K562 (cell line): ENCODE data around the gene AURKB. TPM values are rescaled to one million over a fixed set of nuclear protein-coding genes. Genes with fewer than 3 reads are reported as not detected.

ENCODE experiments used
- FOXA3 ChIP-seq, 2 experiments: fragments of 450-650 bp in 1 of 2; sonication (generic) in 1 of 2; formaldehyde crosslinking; IDR thresholded peaks in 1 of 2; conservative IDR thresholded peaks in 1 of 2; 2 replicates each; pipeline versions ENCODE4 v1.4.0 to v1.8.0; 2020 to 2022; ENCODE audit warnings: mild to moderate bottlenecking in 2 of 2, missing genetic modification reagents in 1 of 2
- KAT2B ChIP-seq: IDR thresholded peaks from one replicate; pipeline ENCODE4 v1.6.1; 2012; ENCODE audit warnings: low read depth, mild to moderate bottlenecking, control low read depth, inconsistent platforms, low read length, moderate library complexity
- KLF16 ChIP-seq: IDR thresholded peaks from 2 replicates; pipeline ENCODE4 v1.6.1; 2016; ENCODE audit warnings: antibody characterized with exemption
- LEF1 ChIP-seq: fragments of 450-650 bp; IDR thresholded peaks from 2 replicates; pipeline ENCODE4 v1.6.1; 2016; ENCODE audit warnings: mild to moderate bottlenecking
- MAZ ChIP-seq, 2 experiments: fragments of 450-650 bp in 1 of 2; sonication (generic) in 1 of 2; formaldehyde crosslinking; IDR thresholded peaks in 1 of 2; conservative IDR thresholded peaks in 1 of 2; 2 replicates each; pipeline versions ENCODE4 v1.4.0 to v1.5.0; 2020; ENCODE audit warnings: mild to moderate bottlenecking in 1 of 2, missing genetic modification reagents in 1 of 2
- NEUROD1 ChIP-seq: fragments of 150-350 bp; IDR thresholded peaks from 2 replicates; pipeline ENCODE4 v1.6.1; 2014; ENCODE audit warnings: borderline replicate concordance, low read length, low read depth; ENCODE audit not compliant: partially characterized antibody
- PML ChIP-seq: IDR thresholded peaks from 2 replicates; pipeline ENCODE4 v1.6.1; 2012; ENCODE audit warnings: low read length, inconsistent platforms
- PYGO2 ChIP-seq: fragments of 450-650 bp; IDR thresholded peaks from 2 replicates; pipeline ENCODE4 v1.6.1; 2016; ENCODE audit warnings: mild to moderate bottlenecking, missing genetic modification characterization, moderate library complexity, missing compliant biosample characterization
- TAL1 ChIP-seq: fragments of 450-650 bp; IDR thresholded peaks from 2 replicates; pipeline ENCODE4 v1.6.1; 2016; ENCODE audit warnings: mild to moderate bottlenecking
- TFE3 ChIP-seq: fragments of 450-650 bp; formaldehyde crosslinking; IDR thresholded peaks from 2 replicates; pipeline ENCODE4 v1.4.0; 2020; ENCODE audit warnings: mild to moderate bottlenecking, mixed read lengths
- TGIF2 ChIP-seq: sonication (generic); formaldehyde crosslinking; IDR thresholded peaks from 2 replicates; pipeline ENCODE4 v1.8.1; 2022; ENCODE audit warnings: mild to moderate bottlenecking, missing genetic modification reagents, moderate library complexity
- YY1 ChIP-seq, 3 experiments: IDR thresholded peaks; 2 replicates each; pipeline ENCODE4 v1.6.1; 2011; ENCODE audit warnings: low read length in 2 of 3, mild to moderate bottlenecking in 2 of 3, moderate library complexity in 2 of 3, borderline replicate concordance in 1 of 3, control low read depth in 1 of 3, low read depth in 1 of 3; ENCODE audit not compliant: insufficient read depth in 3 of 3, insufficient replicate concordance in 2 of 3, control insufficient read depth in 1 of 3, insufficient read length in 1 of 3; ENCODE audit errors: extremely low read depth in 1 of 3
- ZBTB17 ChIP-seq: fragments of 450-650 bp; formaldehyde crosslinking; IDR thresholded peaks from 2 replicates; pipeline ENCODE4 v1.4.0; 2020; ENCODE audit warnings: mild to moderate bottlenecking
- ZNF347 ChIP-seq: fragments of 450-650 bp; formaldehyde crosslinking; IDR thresholded peaks from 2 replicates; pipeline ENCODE4 v1.4.0; 2020; ENCODE audit warnings: low read depth, mild to moderate bottlenecking, moderate library complexity
- ZNF639 ChIP-seq, 2 experiments: fragments of 200-800 bp in 1 of 2; sonication (Bioruptor generic) in 1 of 2; sonication (generic) in 1 of 2; formaldehyde crosslinking in 1 of 2; IDR thresholded peaks in 1 of 2; conservative IDR thresholded peaks in 1 of 2; 2 replicates each; pipeline versions ENCODE4 v1.5.0 to v1.6.1; 2016 to 2020; ENCODE audit warnings: missing compliant biosample characterization in 1 of 2, missing genetic modification characterization in 1 of 2, missing genetic modification reagents in 1 of 2
- polyA plus RNA-seq, 8 experiments: library from polyadenylated mRNA; depleted of rRNA in 4 of 8; stranded (reverse) in 5 of 8; unstranded in 3 of 8; fragments of >200 nt; fragmentation: Nextera tagmentation in 2 of 8; fragmentation: Illumina TruSeq in 1 of 8; extraction: Ambion mirVana in 2 of 8; extraction: Trizol in 1 of 8; gene quantifications; 2 replicates each; pipeline versions ENCODE4 v1.2.1 to v1.2.3, GENCODE V29; 2011 to 2014; ENCODE audit warnings: inconsistent platforms in 1 of 8, missing spikeins in 1 of 8
- total RNA-seq, 7 experiments: library from RNA; depleted of rRNA in 6 of 7; stranded (reverse); fragments of >200 nt in 6 of 7; fragmentation: Illumina TruSeq in 2 of 7; extraction: Trizol in 2 of 7; gene quantifications; 2 replicates each; pipeline versions ENCODE4 v1.2.1 to v1.2.3, GENCODE V29; 2011 to 2021; ENCODE audit warnings: low replicate concordance in 1 of 7
- TF ChIP-seq, protein P1 (sequence below): fragments of 450-650 bp; IDR thresholded peaks from 2 replicates; pipeline ENCODE4 v1.6.1; 2018; ENCODE audit not compliant: partially characterized antibody

The AURKB gene
- total and polyA plus RNA-seq, 9 of the 15 experiments (the other 6 are each of a cell fraction or from before 2014, with no cell fraction given) = 27.2 to 114 (median 74.8) TPM

DNA sequence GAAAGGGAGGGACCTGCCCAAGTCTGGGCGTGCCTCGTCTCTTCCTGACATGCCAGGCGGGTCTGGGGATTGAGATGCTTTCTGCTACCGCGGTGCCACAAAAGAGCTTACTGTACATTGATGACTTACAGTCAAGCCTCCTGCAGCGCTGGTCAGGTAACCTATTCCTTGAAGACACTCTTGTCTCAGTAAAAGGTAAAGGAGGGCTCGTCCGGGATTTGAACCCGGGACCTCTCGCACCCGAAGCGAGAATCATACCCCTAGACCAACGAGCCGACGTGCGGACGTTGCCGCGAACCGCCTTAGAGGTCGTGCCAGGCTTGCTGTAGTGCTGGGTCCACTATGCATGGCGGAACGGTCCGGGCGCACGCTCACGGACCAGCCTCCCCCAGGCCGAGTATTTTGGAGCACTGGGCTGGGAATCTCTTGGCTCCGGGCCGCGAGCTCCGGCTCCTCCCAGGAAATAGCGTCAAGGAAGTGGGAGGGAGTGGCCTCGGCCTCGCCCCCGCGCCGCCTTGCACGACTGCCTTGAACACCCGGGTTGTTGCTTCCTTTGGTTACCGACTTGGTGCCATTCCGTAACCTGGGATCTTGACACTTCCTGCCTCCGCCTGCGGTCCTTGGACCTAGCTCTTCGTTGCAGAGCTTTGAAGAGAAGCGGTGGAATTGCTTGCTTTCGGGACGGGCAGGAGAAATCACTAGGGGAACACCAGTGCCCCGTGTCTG lies 12.4 kb upstream of the AURKB start (continued):
- no peak for TF ChIP-seq TAL1
- TF ChIP-seq LEF1 = no peak
- TF ChIP-seq TFE3 (CRISPR knock-in tag) = no peak
- TF ChIP-seq ZNF347 (CRISPR knock-in tag) = no peak
- TF ChIP-seq, protein P1, sequence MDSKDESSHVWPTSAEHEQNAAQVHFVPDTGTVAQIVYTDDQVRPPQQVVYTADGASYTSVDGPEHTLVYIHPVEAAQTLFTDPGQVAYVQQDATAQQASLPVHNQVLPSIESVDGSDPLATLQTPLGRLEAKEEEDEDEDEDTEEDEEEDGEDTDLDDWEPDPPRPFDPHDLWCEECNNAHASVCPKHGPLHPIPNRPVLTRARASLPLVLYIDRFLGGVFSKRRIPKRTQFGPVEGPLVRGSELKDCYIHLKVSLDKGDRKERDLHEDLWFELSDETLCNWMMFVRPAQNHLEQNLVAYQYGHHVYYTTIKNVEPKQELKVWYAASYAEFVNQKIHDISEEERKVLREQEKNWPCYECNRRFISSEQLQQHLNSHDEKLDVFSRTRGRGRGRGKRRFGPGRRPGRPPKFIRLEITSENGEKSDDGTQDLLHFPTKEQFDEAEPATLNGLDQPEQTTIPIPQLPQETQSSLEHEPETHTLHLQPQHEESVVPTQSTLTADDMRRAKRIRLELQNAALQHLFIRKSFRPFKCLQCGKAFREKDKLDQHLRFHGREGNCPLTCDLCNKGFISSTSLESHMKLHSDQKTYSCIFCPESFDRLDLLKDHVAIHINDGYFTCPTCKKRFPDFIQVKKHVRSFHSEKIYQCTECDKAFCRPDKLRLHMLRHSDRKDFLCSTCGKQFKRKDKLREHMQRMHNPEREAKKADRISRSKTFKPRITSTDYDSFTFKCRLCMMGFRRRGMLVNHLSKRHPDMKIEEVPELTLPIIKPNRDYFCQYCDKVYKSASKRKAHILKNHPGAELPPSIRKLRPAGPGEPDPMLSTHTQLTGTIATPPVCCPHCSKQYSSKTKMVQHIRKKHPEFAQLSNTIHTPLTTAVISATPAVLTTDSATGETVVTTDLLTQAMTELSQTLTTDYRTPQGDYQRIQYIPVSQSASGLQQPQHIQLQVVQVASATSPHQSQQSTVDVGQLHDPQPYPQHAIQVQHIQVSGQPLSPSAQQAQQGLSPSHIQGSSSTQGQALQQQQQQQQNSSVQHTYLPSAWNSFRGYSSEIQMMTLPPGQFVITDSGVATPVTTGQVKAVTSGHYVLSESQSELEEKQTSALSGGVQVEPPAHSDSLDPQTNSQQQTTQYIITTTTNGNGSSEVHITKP = no peak
- no peak for TF ChIP-seq PYGO2
- no peak for TF ChIP-seq NEUROD1
- TF ChIP-seq FOXA3 (CRISPR knock-in tag; conservative IDR thresholded peaks at IDR 0.05 in 1 of 2, IDR thresholded peaks at IDR 0.05 in 1 of 2) = no peak
- peak in 1 of 2 experiments; percentile 73; a peak in 2 of 4 replicates for TF ChIP-seq MAZ (CRISPR knock-in tag; conservative IDR thresholded peaks at IDR 0.05 in 1 of 2, IDR thresholded peaks at IDR 0.05 in 1 of 2)
- TF ChIP-seq KLF16 = no peak; the same call in 1 of the 2 replicates
- no peak for TF ChIP-seq KAT2B
- TF ChIP-seq YY1 (IDR thresholded peaks at IDR 0.05; ENCODE audit: borderline replicate concordance in 1 of 3, control insufficient read depth in 1 of 3, extremely low read depth in 1 of 3, insufficient read depth in 3 of 3, insufficient read length in 1 of 3, insufficient replicate concordance in 2 of 3, low read depth in 1 of 3, low read length in 2 of 3) = peak; percentile 40 to 72 (median 51)
- 0 out of 2 replicates have a peak, but pooled peaks have one; percentile 20 for TF ChIP-seq PML
- TF ChIP-seq ZNF639 (CRISPR knock-in tag; conservative IDR thresholded peaks at IDR 0.05 in 1 of 2, IDR thresholded peaks at IDR 0.05 in 1 of 2) = no peak
- no peak for TF ChIP-seq ZBTB17 (CRISPR knock-in tag)
- TF ChIP-seq TGIF2 (CRISPR knock-in tag) = no peak
